Psoas muscle (tissue), 8 donors: Measurements from ENCODE around the gene C16orf87. TPM values are rescaled to one million over a fixed set of nuclear protein-coding genes. Genes with fewer than 3 reads are reported as not detected.

Experiments used
- ATAC-seq, 4 donors: fragments of 200-7000 bp; cut with Tn5 transposase; one replicate each; pipeline ENCODE4 v1.9.1; 2020; ENCODE audit warnings: moderate library complexity in 3 of 4, mild to moderate bottlenecking in 2 of 4
- DNase-seq, 2 donors: peaks; one replicate each; pipeline ENCODE4 v3.0.0-alpha.2; 2020
- H3K27ac ChIP-seq: fragments of 200-600 bp; one replicate; pipeline ENCODE4 v1.8.0; 2022
- H3K27me3 ChIP-seq, 3 donors: fragments of 200-600 bp in 1 of 3; one replicate each; pipeline versions ENCODE4 v1.6.1 to v1.8.0; 2013 to 2022; ENCODE audit warnings: low read length in 2 of 3, mild to moderate bottlenecking in 2 of 3, moderate library complexity in 1 of 3; ENCODE audit not compliant: insufficient read depth in 3 of 3
- H3K36me3 ChIP-seq, 2 donors: fragments of 200-600 bp in 1 of 2; one replicate each; pipeline versions ENCODE4 v1.6.1 to v1.8.0; 2013 to 2022; ENCODE audit warnings: low read depth in 1 of 2, mild to moderate bottlenecking in 1 of 2, moderate library complexity in 1 of 2; ENCODE audit not compliant: insufficient read depth in 1 of 2
- H3K4me1 ChIP-seq: fragments of 200-600 bp; one replicate; pipeline ENCODE4 v1.8.0; 2022
- H3K4me3 ChIP-seq: fragments of 200-600 bp; one replicate; pipeline ENCODE4 v1.8.0; 2022; ENCODE audit warnings: mild to moderate bottlenecking
- H3K9me3 ChIP-seq: fragments of 200-600 bp; one replicate; pipeline ENCODE4 v1.8.0; 2022
- WGBS, 3 donors: extraction: QIAGEN DNeasy Blood & Tissue Kit; methylation state at CpG; one replicate each; pipeline versions ENCODE4 v1.1.6 to v1.1.7; 2013; 5-methylcytosine and 5-hydroxymethylcytosine counted together
- intact Hi-C, 2 donors: fragments of 100-400 bp; cut with DNase I; formaldehyde crosslinking; loops; one replicate each; pipeline versions ENCODE4 v1.11.0 to v1.14.2; 2022
- polyA plus RNA-seq, 3 donors: library from polyadenylated mRNA; stranded (reverse); fragments of 200-250 nt; gene quantifications; one replicate each; pipeline ENCODE4 v1.2.3, GENCODE V29; 2013
- total RNA-seq, 4 donors: library from RNA; stranded (reverse); fragmentation: NEBNext Ultra II Directional in 2 of 4; extraction: Animal tissue kit (Norgen Biotek cat#: 25700) in 2 of 4; gene quantifications; one replicate each; pipeline versions ENCODE4 v1.2.1 to v1.2.4, GENCODE V29; 2021 to 2023
- TF ChIP-seq, protein P1 (sequence below): fragments of 200-600 bp; IDR thresholded peaks from one replicate; pipeline ENCODE4 v1.8.0; 2022; ENCODE audit warnings: antibody characterized with exemption
- donor health status: healthy with polysubstance abuse.
- donor health status: DM: no; HTN: no; CAD: no; lungs with moderate emphysema.
- donor health status: Bipolar disorder and iron deficiency.
- donor health status: healthy.
- donor health status: DM: yes; HTN: yes; CAD: no.
- donor health status: DM: no; HTN: no; CAD: no.
- donor health status: DM: no; HTN: no; CAD: no.
- donor health status: DM: yes; HTN: yes; CAD: no.

The C16orf87 gene
- total and polyA plus RNA-seq, 7 donors = 5.8 to 29.4 (median 20.1) TPM

GRCh38 chr16:46751381-46751780 is 79.6 kb downstream of the C16orf87 start:
- Histone ChIP-seq H3K27me3 (no peaks in the 10 kb centered on the region), H3K36me3 (no peaks in the 10 kb centered on the region), H3K4me3 (no peak overlapping the region), H3K4me1 (peaks cover 24% of the 10 kb centered on the region), H3K9me3 (no peaks in the 10 kb centered on the region), H3K27ac (no peak overlapping the region)
- intact Hi-C loops = no loop called here
- WGBS, 3 donors = 65 to 75% (median 66%) methylated on average over 7 of the region's 7 CpGs
- ATAC-seq (no peak), DNase-seq (no peak)
- TF ChIP-seq, protein P1, sequence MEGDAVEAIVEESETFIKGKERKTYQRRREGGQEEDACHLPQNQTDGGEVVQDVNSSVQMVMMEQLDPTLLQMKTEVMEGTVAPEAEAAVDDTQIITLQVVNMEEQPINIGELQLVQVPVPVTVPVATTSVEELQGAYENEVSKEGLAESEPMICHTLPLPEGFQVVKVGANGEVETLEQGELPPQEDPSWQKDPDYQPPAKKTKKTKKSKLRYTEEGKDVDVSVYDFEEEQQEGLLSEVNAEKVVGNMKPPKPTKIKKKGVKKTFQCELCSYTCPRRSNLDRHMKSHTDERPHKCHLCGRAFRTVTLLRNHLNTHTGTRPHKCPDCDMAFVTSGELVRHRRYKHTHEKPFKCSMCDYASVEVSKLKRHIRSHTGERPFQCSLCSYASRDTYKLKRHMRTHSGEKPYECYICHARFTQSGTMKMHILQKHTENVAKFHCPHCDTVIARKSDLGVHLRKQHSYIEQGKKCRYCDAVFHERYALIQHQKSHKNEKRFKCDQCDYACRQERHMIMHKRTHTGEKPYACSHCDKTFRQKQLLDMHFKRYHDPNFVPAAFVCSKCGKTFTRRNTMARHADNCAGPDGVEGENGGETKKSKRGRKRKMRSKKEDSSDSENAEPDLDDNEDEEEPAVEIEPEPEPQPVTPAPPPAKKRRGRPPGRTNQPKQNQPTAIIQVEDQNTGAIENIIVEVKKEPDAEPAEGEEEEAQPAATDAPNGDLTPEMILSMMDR = no peak

DNA sequence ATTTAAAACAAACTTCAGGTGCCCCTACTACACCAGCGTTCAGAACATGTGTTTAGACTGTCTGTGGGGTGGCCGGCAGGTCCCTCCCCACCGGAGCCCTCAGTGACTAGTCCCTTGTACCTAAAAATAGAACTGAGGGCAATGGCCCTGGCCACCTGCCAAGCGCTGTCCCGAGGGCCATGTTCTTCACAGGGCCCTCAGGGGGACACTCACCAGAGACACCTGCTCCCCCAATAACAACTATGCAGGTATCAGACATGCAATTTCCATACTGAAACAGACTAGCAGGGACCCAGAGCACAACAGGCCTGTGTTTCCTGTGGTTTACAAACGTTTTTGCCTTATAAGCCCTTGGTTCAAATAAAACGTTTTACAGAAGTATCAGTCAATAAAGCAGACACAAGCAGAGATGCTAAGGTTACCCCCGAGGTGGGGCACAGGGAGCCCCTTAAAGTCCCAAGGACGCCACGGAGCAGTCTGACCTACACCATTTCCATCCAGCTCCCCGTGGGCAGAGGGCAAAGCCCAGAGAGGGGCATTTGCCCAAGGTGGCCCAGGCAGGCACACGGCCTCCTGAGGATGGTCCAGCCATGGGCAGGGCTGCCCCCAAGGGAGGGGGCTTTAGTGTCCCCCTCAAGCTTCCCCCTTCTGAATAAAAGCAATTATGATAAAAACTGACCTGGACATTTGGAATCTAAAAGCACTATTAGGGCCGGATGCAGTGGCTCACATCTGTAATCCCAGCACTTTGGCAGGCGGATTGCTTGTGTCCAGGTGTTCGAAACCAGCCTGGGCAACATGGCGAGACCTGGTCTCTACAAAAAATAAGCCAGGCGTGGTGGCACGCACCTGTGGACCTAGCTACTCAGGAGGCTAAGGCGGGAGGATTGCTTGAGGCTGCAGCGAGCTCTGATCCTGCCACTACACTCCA is 81.9 kb downstream of the C16orf87 start:
- Histone ChIP-seq H3K4me3 (peak overlapping the region; percentile 22), H3K36me3 (no peaks in the 10 kb centered on the region), H3K27ac (peak overlapping the region; percentile 76), H3K4me1 (peaks cover 28% of the 10 kb centered on the region), H3K9me3 (no peaks in the 10 kb centered on the region), H3K27me3 (no peaks in the 10 kb centered on the region)
- 62 to 64% (median 63%) methylated on average over 20 of the region's 20 CpGs for WGBS, 3 donors
- intact Hi-C loops = no loop called here
- ATAC-seq (peak; percentile 75 to 88 (median 86)), DNase-seq (peak; percentile 75 to 92)
- TF ChIP-seq, protein P1 = no peak

- Histone ChIP-seq H3K9me3 (no peaks in the 10 kb centered on the region), H3K27me3 (no peaks in the 10 kb centered on the region), H3K36me3 (no peaks in the 10 kb centered on the region), H3K4me3 (peak within 1 kb of the TSS; percentile 22), H3K27ac (peak within 1 kb of the TSS; percentile 76), H3K4me1 (peaks cover 30% of the 10 kb centered on the region)
- intact Hi-C loops = no loop called here
- no peak for DNase-seq
- peak; percentile 20 to 48 (median 38) for ATAC-seq
- TF ChIP-seq, protein P1 = no peak
- whole genome bisulfite sequencing, 3 donors = 62 to 67% (median 63%) methylated on average over 24 to 25 of the region's 25 CpGs
Observed at GRCh38 chr16:46747777-46748651, 83.0 kb downstream of the C16orf87 start, which contains the start of gene MYLK3. MYLK3 (minus strand) TSS chr16:46748344; CDS start chr16:46748193, 151 bp downstream.

- Histone ChIP-seq H3K9me3 (no peaks in the 10 kb centered on the region), H3K27me3 (no peaks in the 10 kb centered on the region), H3K27ac (peak overlapping the region; percentile 76), H3K4me1 (peaks cover 36% of the 10 kb centered on the region), H3K36me3 (no peaks in the 10 kb centered on the region), H3K4me3 (peak overlapping the region; percentile 15)
- 54 to 66% (median 66%) methylated on average over 13 to 15 of the region's 15 CpGs for WGBS, 3 donors
- intact Hi-C loops = no loop called here
- ATAC-seq = peak; percentile 57 to 84 (median 72)
- TF ChIP-seq, protein P1 = no peak
- DNase-seq = peak; percentile 47 to 70
Observed at GRCh38 chr16:46746821-46747776, 83.9 kb downstream of the C16orf87 start.
